ENCODE data around the gene RBM44. TPM values are rescaled to one million over a fixed set of nuclear protein-coding genes. Genes with fewer than 3 reads are reported as not detected.

Gene RBM44
- total RNA-seq, 1 donor from 2014 or later = 1.1 TPM

- intact Hi-C loops (cut with micrococcal nuclease) = no loop called here
Observed at GRCh38 chr2:237869343-237870102, 70.9 kb downstream of the RBM44 start.

GRCh38 chr2:237870126-237870525 is 71.5 kb downstream of the RBM44 start:
- intact Hi-C loops (cut with micrococcal nuclease) = no loop called here

- intact Hi-C loops (cut with micrococcal nuclease) = no loop called here
Observed at GRCh38 chr2:237870754-237871651, 72.4 kb downstream of the RBM44 start.

GRCh38 chr2:237872178-237872887 is 73.8 kb downstream of the RBM44 start:
- intact Hi-C loops (cut with micrococcal nuclease) = no loop called here

GRCh38 chr2:237873421-237873831 is 74.8 kb downstream of the RBM44 start:
- intact Hi-C loops (cut with micrococcal nuclease) = no loop called here

GRCh38 chr2:237873897-237874551 is 75.4 kb downstream of the RBM44 start:
- intact Hi-C loops (cut with micrococcal nuclease) = no loop called here

GRCh38 chr2:237874585-237875161 is 76.1 kb downstream of the RBM44 start:
- intact Hi-C loops (cut with micrococcal nuclease) = no loop called here

GRCh38 chr2:237875256-237876060 is 76.9 kb downstream of the RBM44 start:
- intact Hi-C loops (cut with micrococcal nuclease) = no loop called here

GRCh38 chr2:237876061-237876526 is 77.5 kb downstream of the RBM44 start:
- intact Hi-C loops (cut with micrococcal nuclease) = no loop called here

GRCh38 chr2:237876532-237876931 is 78.0 kb downstream of the RBM44 start:
- intact Hi-C loops (cut with micrococcal nuclease) = no loop called here

- intact Hi-C loops (cut with micrococcal nuclease) = no loop called here
Observed at GRCh38 chr2:237876951-237877491, 78.4 kb downstream of the RBM44 start.

- intact Hi-C loops (cut with micrococcal nuclease) = no loop called here
Observed at GRCh38 chr2:237877576-237878307, 79.2 kb downstream of the RBM44 start.

- intact Hi-C loops (cut with micrococcal nuclease) = no loop called here
Observed at GRCh38 chr2:237878321-237879057, 79.9 kb downstream of the RBM44 start.

- intact Hi-C loops (cut with micrococcal nuclease) = no loop called here
Observed at GRCh38 chr2:237879058-237879430, 80.5 kb downstream of the RBM44 start.

- intact Hi-C loops (cut with micrococcal nuclease) = no loop called here
Observed at GRCh38 chr2:237879991-237880560, 81.5 kb downstream of the RBM44 start.

- intact Hi-C loops (cut with micrococcal nuclease) = no loop called here
Observed at GRCh38 chr2:237882510-237883481, 84.2 kb downstream of the RBM44 start.

- intact Hi-C loops (cut with micrococcal nuclease) = no loop called here
Observed at GRCh38 chr2:237883951-237884446, 85.4 kb downstream of the RBM44 start.
